ENCODE measurements around the gene C1QB. TPM values are rescaled to one million over a fixed set of nuclear protein-coding genes. Genes with fewer than 3 reads are reported as not detected.
A peak's percentile ranks its signal among the peaks of the same experiment; 100 is the strongest.

Gene C1QB
- polyA plus RNA-seq, 1 of the 3 experiments (the other 2 are of a cell fraction) = not detected

- TF ChIP-seq RXRA (IDR thresholded peaks at IDR 0.05; ENCODE audit: borderline replicate concordance, low read depth) (no peak), MXI1 (IDR thresholded peaks at IDR 0.05; ENCODE audit: low read depth, low read length) (no peak), MAX (IDR thresholded peaks at IDR 0.05; ENCODE audit: low read depth) (no peak), RAD21 (IDR thresholded peaks at IDR 0.05; ENCODE audit: low read length) (peak; percentile 94), FOXJ3 (CRISPR knock-in tag; IDR thresholded peaks at IDR 0.05) (no peak), FOSL2 (IDR thresholded peaks at IDR 0.05; ENCODE audit: borderline replicate concordance, low read depth) (no peak), CHD2 (IDR thresholded peaks at IDR 0.05; ENCODE audit: low read length, partially characterized antibody) (no peak), ELF1 (IDR thresholded peaks at IDR 0.05) (no peak), YY1 (IDR thresholded peaks at IDR 0.05; ENCODE audit: low read depth) (no peak), JUND (IDR thresholded peaks at IDR 0.05) (no peak), EP300 (IDR thresholded peaks at IDR 0.05; ENCODE audit: borderline replicate concordance in 1 of 2, low read depth in 1 of 2, low read length in 1 of 2) (no peak), SIN3A (IDR thresholded peaks at IDR 0.05; ENCODE audit: borderline replicate concordance, low read depth, low read length) (no peak), POLR2AphosphoS5 (IDR thresholded peaks at IDR 0.05; ENCODE audit: low read depth, low read length) (no peak), EZH2phosphoT487 (IDR thresholded peaks at IDR 0.05; ENCODE audit: borderline replicate concordance, low read depth) (no peak)
- TF ChIP-seq, protein P1, sequence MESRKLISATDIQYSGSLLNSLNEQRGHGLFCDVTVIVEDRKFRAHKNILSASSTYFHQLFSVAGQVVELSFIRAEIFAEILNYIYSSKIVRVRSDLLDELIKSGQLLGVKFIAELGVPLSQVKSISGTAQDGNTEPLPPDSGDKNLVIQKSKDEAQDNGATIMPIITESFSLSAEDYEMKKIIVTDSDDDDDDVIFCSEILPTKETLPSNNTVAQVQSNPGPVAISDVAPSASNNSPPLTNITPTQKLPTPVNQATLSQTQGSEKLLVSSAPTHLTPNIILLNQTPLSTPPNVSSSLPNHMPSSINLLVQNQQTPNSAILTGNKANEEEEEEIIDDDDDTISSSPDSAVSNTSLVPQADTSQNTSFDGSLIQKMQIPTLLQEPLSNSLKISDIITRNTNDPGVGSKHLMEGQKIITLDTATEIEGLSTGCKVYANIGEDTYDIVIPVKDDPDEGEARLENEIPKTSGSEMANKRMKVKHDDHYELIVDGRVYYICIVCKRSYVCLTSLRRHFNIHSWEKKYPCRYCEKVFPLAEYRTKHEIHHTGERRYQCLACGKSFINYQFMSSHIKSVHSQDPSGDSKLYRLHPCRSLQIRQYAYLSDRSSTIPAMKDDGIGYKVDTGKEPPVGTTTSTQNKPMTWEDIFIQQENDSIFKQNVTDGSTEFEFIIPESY (IDR thresholded peaks at IDR 0.05; ENCODE audit: borderline replicate concordance, low read depth) = no peak
- TF ChIP-seq, protein P2, sequence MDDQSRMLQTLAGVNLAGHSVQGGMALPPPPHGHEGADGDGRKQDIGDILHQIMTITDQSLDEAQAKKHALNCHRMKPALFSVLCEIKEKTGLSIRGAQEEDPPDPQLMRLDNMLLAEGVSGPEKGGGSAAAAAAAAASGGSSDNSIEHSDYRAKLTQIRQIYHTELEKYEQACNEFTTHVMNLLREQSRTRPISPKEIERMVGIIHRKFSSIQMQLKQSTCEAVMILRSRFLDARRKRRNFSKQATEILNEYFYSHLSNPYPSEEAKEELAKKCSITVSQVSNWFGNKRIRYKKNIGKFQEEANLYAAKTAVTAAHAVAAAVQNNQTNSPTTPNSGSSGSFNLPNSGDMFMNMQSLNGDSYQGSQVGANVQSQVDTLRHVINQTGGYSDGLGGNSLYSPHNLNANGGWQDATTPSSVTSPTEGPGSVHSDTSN (IDR thresholded peaks at IDR 0.05) = no peak
- TF ChIP-seq, protein P3, sequence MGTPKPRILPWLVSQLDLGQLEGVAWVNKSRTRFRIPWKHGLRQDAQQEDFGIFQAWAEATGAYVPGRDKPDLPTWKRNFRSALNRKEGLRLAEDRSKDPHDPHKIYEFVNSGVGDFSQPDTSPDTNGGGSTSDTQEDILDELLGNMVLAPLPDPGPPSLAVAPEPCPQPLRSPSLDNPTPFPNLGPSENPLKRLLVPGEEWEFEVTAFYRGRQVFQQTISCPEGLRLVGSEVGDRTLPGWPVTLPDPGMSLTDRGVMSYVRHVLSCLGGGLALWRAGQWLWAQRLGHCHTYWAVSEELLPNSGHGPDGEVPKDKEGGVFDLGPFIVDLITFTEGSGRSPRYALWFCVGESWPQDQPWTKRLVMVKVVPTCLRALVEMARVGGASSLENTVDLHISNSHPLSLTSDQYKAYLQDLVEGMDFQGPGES (IDR thresholded peaks at IDR 0.05; ENCODE audit: low read depth, low read length) = no peak
Observed at GRCh38 chr1:22641906-22642636, 11.0 kb upstream of the C1QB start (continued).

DNA sequence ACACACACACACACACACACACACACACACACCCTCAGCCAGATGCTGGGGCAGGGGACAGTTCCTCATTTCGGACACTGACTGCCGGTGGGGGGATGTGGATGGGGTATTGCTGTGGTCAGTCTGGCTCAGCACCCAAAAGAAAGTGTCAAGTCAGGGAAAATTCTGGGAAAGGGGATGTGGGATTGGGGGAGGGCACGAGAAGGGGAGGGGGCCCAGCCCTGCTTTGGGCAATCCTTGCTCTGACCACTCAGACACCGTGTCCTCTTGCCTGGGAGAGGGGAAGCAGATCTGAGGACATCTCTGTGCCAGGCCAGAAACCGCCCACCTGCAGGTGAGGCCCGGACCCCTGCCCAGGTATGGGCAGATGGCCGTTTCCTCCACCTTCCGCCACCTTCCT, 9.7 kb upstream of the C1QB start, which contains the start of gene C1QC:
TSS of gene C1QC (plus strand) at position 253 of the 400 bp plus-strand sequence. CDS start 391 bp downstream, outside the sequence.
- CTCF ChIA-PET = interaction anchor here (0.6 to 8.9 kb wide), 13 partner anchors 8 to 542 kb away, joined by 3 to 289 read pairs (median 12); partner anchors contain the start of gene C1QB
- 38% methylated on average over 4 of the region's 8 CpGs for WGBS (ENCODE audit: low lambda C conversion rate)
- TF ChIP-seq, protein P2 (IDR thresholded peaks at IDR 0.05) = no peak
- TF ChIP-seq RXRA (IDR thresholded peaks at IDR 0.05; ENCODE audit: borderline replicate concordance, low read depth) = no peak
- no peak for TF ChIP-seq JUND (IDR thresholded peaks at IDR 0.05)
- TF ChIP-seq RAD21 (IDR thresholded peaks at IDR 0.05; ENCODE audit: low read length) = no peak
- no peak for TF ChIP-seq EP300 (IDR thresholded peaks at IDR 0.05; ENCODE audit: borderline replicate concordance in 1 of 2, low read depth in 1 of 2, low read length in 1 of 2)
- no peak for TF ChIP-seq ELF1 (IDR thresholded peaks at IDR 0.05)
- TF ChIP-seq, protein P1 (IDR thresholded peaks at IDR 0.05; ENCODE audit: borderline replicate concordance, low read depth) = no peak
- TF ChIP-seq TCF12 (IDR thresholded peaks at IDR 0.05) = no peak
- TF ChIP-seq FOXJ3 (CRISPR knock-in tag; IDR thresholded peaks at IDR 0.05) = no peak
- TF ChIP-seq CHD2 (IDR thresholded peaks at IDR 0.05; ENCODE audit: low read length, partially characterized antibody) = no peak
- TF ChIP-seq FOXM1 (IDR thresholded peaks at IDR 0.05; ENCODE audit: low read depth) = no peak
- TF ChIP-seq MXI1 (IDR thresholded peaks at IDR 0.05; ENCODE audit: low read depth, low read length) = no peak

More for the DNA sequence above, 9.7 kb upstream of the C1QB start, which contains the start of gene C1QC:
- no peak within 1 kb of the TSS for H3K27ac ChIP-seq (ENCODE audit: low read depth in 2 of 2, low read length in 1 of 2)
- no peak within 1 kb of the TSS for H2AFZ ChIP-seq (ENCODE audit: low read depth)
- H3K4me2 ChIP-seq = no peak within 1 kb of the TSS
- H3K9ac ChIP-seq = no peak within 1 kb of the TSS
- no peaks in the 10 kb centered on the region for H3F3A ChIP-seq (replicated peaks; ENCODE audit: insufficient read depth)
- H3K27me3 ChIP-seq (ENCODE audit: insufficient read depth) = no peaks in the 10 kb centered on the region
- H3K9me3 ChIP-seq = no peaks in the 10 kb centered on the region
- H3K4me3 ChIP-seq (ENCODE audit: low read depth in 2 of 2, low read length in 1 of 2) = no peak within 1 kb of the TSS
- H3K79me2 ChIP-seq (ENCODE audit: insufficient read depth) = no peaks in the 10 kb centered on the region
- DNase-seq = no peak
- no peaks in the 10 kb centered on the region for H3K36me3 ChIP-seq (replicated peaks in 1 of 2; ENCODE audit: control insufficient read depth in 1 of 2, insufficient read depth in 2 of 2, low read length in 1 of 2)
- POLR2A ChIA-PET = no interaction called here
- no peaks in the 10 kb centered on the region for H3K9me2 ChIP-seq
- H3K4me1 ChIP-seq (ENCODE audit: control insufficient read depth in 1 of 2, insufficient read depth in 2 of 2, low read depth in 1 of 2, low read length in 1 of 2) = peaks cover 0 to 11% of the 10 kb centered on the region in 2 experiments; a peak in 1 of 4 replicates
- no peaks in the 10 kb centered on the region for H4K20me1 ChIP-seq (ENCODE audit: insufficient read depth)

Data from SK-N-SH (cell line).